Stomach (tissue), 4 donors: ENCODE results near the gene SIGLEC9.

Experiments
- EP300 ChIP-seq: sonication (generic); formaldehyde crosslinking; IDR thresholded peaks from one replicate; pipeline ENCODE4 v1.6.1; 2017; ENCODE audit warnings: antibody characterized with exemption
- POLR2A ChIP-seq, 4 donors: fragments of 450-650 bp; IDR thresholded peaks; one replicate each; pipeline ENCODE4 v1.6.1; 2016; ENCODE audit warnings: antibody characterized with exemption in 4 of 4, control low read depth in 2 of 4, mild to moderate bottlenecking in 1 of 4, moderate library complexity in 1 of 4
- POLR2AphosphoS5 ChIP-seq, 3 donors: sonication (generic); formaldehyde crosslinking; IDR thresholded peaks; one replicate each; pipeline ENCODE4 v1.6.1; 2016; ENCODE audit warnings: antibody characterized with exemption in 3 of 3
- TF ChIP-seq, protein P1 (sequence below), 7 experiments: fragments of 450-650 bp in 4 of 7; fragments of 200-600 bp in 3 of 7; sonication (generic) in 3 of 7; IDR thresholded peaks; one replicate each; pipeline ENCODE4 v1.5.1; 2016 to 2019; ENCODE audit warnings: antibody characterized with exemption in 7 of 7, control low read depth in 2 of 7, mild to moderate bottlenecking in 1 of 7

DNA sequence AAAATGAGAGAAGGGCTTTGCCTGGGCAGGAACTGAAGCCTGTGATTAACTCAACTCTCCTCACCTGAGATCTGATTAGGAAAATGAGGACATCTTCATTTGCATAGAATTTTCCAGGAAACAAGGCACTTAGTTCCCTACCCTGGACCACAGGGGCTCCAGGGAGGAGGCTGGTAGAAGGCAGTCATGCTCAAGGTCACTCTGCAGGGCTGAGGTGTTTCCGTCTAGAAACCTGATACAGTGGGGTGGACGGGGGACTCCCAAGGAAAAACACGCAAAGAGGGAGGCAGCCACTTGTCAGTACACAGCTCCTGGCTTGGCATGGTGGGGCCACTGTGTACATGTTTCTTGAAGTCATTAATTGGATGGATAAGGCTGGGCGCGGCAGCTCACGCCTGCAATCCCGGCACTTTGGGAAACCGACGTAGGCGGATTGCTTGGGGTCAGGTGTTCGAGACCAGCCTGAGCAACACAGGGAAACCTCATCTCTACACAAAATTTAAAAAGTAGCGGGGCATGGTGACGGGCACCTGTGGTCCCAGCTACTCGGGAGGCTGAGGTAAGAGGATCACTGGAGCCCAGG lies 48.0 kb upstream of the SIGLEC9 start:
- TF ChIP-seq, protein P1, sequence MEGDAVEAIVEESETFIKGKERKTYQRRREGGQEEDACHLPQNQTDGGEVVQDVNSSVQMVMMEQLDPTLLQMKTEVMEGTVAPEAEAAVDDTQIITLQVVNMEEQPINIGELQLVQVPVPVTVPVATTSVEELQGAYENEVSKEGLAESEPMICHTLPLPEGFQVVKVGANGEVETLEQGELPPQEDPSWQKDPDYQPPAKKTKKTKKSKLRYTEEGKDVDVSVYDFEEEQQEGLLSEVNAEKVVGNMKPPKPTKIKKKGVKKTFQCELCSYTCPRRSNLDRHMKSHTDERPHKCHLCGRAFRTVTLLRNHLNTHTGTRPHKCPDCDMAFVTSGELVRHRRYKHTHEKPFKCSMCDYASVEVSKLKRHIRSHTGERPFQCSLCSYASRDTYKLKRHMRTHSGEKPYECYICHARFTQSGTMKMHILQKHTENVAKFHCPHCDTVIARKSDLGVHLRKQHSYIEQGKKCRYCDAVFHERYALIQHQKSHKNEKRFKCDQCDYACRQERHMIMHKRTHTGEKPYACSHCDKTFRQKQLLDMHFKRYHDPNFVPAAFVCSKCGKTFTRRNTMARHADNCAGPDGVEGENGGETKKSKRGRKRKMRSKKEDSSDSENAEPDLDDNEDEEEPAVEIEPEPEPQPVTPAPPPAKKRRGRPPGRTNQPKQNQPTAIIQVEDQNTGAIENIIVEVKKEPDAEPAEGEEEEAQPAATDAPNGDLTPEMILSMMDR (IDR thresholded peaks at IDR 0.05): no peak
- TF ChIP-seq POLR2A (IDR thresholded peaks at IDR 0.05) (no peak), POLR2AphosphoS5 (IDR thresholded peaks at IDR 0.05) (no peak), EP300 (no peak)
